ENCODE results near the gene WDR11. TPM values are rescaled to one million over a fixed set of nuclear protein-coding genes. Genes with fewer than 3 reads are reported as not detected.

Gene WDR11
- total RNA-seq = 87.8 TPM

GRCh38 chr10:120850911-120851865 is at the start of gene WDR11:
TSS of gene WDR11 (plus strand) at chr10:120851362. CDS start at chr10:120851421, 59 bp downstream.
- peak; percentile 88 for DNase-seq

- DNase-seq = no peak
Observed at GRCh38 chr10:120802935-120803334, 48.2 kb upstream of the WDR11 start.

- DNase-seq = no peak
Observed at GRCh38 chr10:120803972-120804371, 47.2 kb upstream of the WDR11 start.

- no peak for DNase-seq
Observed at GRCh38 chr10:120805014-120805812, 45.9 kb upstream of the WDR11 start.

- DNase-seq = no peak
Observed at GRCh38 chr10:120806081-120806480, 45.1 kb upstream of the WDR11 start.

GRCh38 chr10:120810298-120810697 is 40.9 kb upstream of the WDR11 start:
- no peak for DNase-seq

- no peak for DNase-seq
Observed at GRCh38 chr10:120813085-120813484, 38.1 kb upstream of the WDR11 start.

GRCh38 chr10:120818301-120818700 is 32.9 kb upstream of the WDR11 start:
- no peak for DNase-seq

GRCh38 chr10:120819366-120819765 is 31.8 kb upstream of the WDR11 start:
- DNase-seq = no peak

GRCh38 chr10:120823266-120823665 is 27.9 kb upstream of the WDR11 start:
- DNase-seq = no peak

GRCh38 chr10:120824881-120825309 is 26.3 kb upstream of the WDR11 start:
- DNase-seq = no peak

GRCh38 chr10:120825878-120826769 is 25.0 kb upstream of the WDR11 start:
- DNase-seq = no peak

GRCh38 chr10:120827251-120827875 is 23.8 kb upstream of the WDR11 start:
- no peak for DNase-seq

- DNase-seq = no peak
Observed at GRCh38 chr10:120828763-120829319, 22.3 kb upstream of the WDR11 start.

GRCh38 chr10:120832106-120832505 is 19.1 kb upstream of the WDR11 start:
- DNase-seq = no peak

GRCh38 chr10:120833222-120833928 is 17.8 kb upstream of the WDR11 start:
- DNase-seq = no peak

GRCh38 chr10:120835603-120836002 is 15.6 kb upstream of the WDR11 start:
- no peak for DNase-seq

GRCh38 chr10:120838941-120839340 is 12.2 kb upstream of the WDR11 start:
- no peak for DNase-seq

- no peak for DNase-seq
Observed at GRCh38 chr10:120841522-120842189, 9.5 kb upstream of the WDR11 start.

- DNase-seq = no peak
Observed at GRCh38 chr10:120854388-120854787, 3.2 kb downstream of the WDR11 start.

Measured in occipital lobe (tissue), 2 donors.